Omental fat pad (tissue), 4 donors: ENCODE data around the gene PARK7. TPM values are rescaled to one million over a fixed set of nuclear protein-coding genes. Genes with fewer than 3 reads are reported as not detected.
"Not testable (repeated sequence)": the region's sequence is repeated elsewhere in the genome, so short reads cannot be mapped to it uniquely, and the experiment has no call there.

Experiments
- ATAC-seq: fragments of 150-250 bp; one replicate; pipeline ENCODE4 v1.9.1; 2016; ENCODE audit warnings: mild to moderate bottlenecking, moderate library complexity; ENCODE audit not compliant: low FRiP score
- DNase-seq: peaks from one replicate; pipeline ENCODE4 v3.0.0-alpha.2; 2019; ENCODE audit warnings: low spot score
- total RNA-seq, 4 donors: library from RNA; depleted of rRNA; stranded (reverse); fragments of >200 nt; gene quantifications; one replicate each; pipeline ENCODE4 v1.1.0, GENCODE V29; 2016
- TF ChIP-seq, protein P1 (sequence below), 3 donors: fragments of 450-650 bp; IDR thresholded peaks; one replicate each; pipeline ENCODE4 v1.5.1; 2016 to 2017; ENCODE audit warnings: antibody characterized with exemption in 3 of 3, mild to moderate bottlenecking in 3 of 3, moderate library complexity in 2 of 3

PARK7 gene
- 100 to 1,000 TPM; 151 to 260 (median 216) TPM for total RNA-seq

- DNase-seq: peak; percentile 97
- peak; percentile 99 for ATAC-seq
- TF ChIP-seq, protein P1, sequence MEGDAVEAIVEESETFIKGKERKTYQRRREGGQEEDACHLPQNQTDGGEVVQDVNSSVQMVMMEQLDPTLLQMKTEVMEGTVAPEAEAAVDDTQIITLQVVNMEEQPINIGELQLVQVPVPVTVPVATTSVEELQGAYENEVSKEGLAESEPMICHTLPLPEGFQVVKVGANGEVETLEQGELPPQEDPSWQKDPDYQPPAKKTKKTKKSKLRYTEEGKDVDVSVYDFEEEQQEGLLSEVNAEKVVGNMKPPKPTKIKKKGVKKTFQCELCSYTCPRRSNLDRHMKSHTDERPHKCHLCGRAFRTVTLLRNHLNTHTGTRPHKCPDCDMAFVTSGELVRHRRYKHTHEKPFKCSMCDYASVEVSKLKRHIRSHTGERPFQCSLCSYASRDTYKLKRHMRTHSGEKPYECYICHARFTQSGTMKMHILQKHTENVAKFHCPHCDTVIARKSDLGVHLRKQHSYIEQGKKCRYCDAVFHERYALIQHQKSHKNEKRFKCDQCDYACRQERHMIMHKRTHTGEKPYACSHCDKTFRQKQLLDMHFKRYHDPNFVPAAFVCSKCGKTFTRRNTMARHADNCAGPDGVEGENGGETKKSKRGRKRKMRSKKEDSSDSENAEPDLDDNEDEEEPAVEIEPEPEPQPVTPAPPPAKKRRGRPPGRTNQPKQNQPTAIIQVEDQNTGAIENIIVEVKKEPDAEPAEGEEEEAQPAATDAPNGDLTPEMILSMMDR (IDR thresholded peaks at IDR 0.05): no peak
Measured at GRCh38 chr1:7961216-7962013, at the start of gene PARK7. Gene PARK7, plus strand, starts transcription at chr1:7961711. Its CDS starts 1,075 bp downstream, at chr1:7962786.

DNA sequence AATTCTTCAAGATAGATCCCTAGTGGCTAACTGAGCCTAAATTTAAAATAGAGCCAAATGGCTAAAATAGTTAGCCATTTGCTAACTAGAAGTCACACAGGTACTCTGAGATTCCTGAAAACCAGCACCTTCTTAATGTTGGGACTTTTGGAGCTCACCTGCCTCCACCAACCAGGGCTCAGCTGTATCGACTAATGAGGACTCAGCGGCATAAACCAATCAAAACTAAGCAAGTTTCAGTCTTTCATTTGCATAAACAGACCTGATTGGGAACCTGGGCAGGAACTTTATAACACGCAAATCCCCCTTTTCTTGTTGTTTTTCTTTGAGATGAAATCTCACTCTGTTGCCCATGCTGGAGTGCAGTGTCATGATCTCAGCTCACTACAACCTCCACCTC is 49.4 kb upstream of the PARK7 start:
- TF ChIP-seq, protein P1 (IDR thresholded peaks at IDR 0.05): no peak
- no peak for ATAC-seq
- no peak for DNase-seq

DNA sequence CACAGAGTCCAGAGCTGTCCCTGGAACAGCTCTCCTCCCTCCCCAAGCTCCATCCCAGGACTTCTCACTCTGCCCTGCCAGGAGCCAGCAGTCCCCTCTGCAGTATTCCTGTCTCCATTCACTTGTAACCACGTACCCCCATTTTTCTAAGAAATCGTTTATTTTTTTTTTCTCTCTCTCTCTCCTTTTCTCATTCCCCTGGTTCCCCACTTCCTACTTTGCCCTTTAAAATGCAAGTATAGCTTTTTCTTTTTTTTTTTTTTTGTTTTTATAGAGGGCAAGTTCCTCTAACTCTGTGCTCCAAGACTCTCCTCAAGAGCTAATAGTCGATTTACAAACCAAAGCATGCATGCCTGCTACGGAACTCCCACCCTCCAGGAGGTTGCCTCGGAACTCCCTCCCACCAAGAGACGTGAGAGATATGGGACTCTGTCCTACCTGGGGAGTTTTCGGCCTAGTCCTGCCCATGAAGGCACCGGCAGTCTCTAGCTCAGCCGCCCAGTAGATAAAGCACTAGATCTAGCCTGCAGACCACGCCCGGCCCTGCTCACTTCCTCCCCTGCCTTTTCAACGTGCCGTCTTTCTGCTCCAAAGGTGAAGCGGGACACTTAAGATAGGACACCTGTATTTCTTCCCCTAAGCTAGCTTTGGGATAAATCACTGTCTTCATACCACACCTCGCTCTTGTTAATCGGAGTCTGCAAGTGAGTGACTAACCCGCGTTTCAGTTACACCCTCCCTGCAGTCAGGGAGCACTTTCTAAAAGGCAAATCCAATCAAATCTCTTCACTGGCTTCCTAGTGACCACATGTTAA is 48.6 kb upstream of the PARK7 start:
- DNase-seq: no peak
- TF ChIP-seq, protein P1 (IDR thresholded peaks at IDR 0.05): no peak
- ATAC-seq: no peak

GRCh38 chr1:7915826-7916500 is 45.5 kb upstream of the PARK7 start:
- DNase-seq (no peak), ATAC-seq (no peak)
- TF ChIP-seq, protein P1 (IDR thresholded peaks at IDR 0.05): no peak

- TF ChIP-seq, protein P1 (IDR thresholded peaks at IDR 0.05): no peak
- DNase-seq: no peak
- ATAC-seq: no peak
Measured at GRCh38 chr1:7916501-7916830, 45.0 kb upstream of the PARK7 start.

DNA sequence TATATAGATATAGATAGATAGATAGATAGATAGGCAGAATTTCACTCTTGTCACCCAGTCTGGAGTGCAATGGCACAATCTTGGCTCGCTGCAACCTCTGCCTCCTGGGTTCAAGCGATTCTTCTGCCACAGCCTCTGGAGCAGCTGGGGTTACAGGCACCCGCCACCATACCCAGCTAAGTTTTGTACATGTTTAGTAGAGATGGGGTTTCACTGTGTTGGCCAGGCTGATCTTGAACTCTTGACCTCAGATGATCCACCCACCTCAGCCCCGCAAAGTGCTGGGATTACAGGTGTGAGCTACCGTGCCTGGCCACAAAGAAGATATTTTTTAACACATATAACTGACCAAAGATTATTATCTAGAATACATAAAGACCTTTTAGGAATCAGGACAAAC is 43.5 kb upstream of the PARK7 start:
- ATAC-seq, DNase-seq: not testable (repeated sequence)

GRCh38 chr1:7919880-7920279 is 41.6 kb upstream of the PARK7 start:
- DNase-seq (no peak), ATAC-seq (no peak)
- TF ChIP-seq, protein P1 (IDR thresholded peaks at IDR 0.05): no peak
